PC-3 (cell line): Measurements from ENCODE around the gene MATCAP1. TPM values are rescaled to one million over a fixed set of nuclear protein-coding genes. Genes with fewer than 3 reads are reported as not detected.
A peak's percentile ranks its signal among the peaks of the same experiment; 100 is the strongest.

Experiments
- ATAC-seq: fragments of 200-7000 bp; cut with Tn5 transposase; 2 replicates; pipeline ENCODE4 v1.9.1; 2020; ENCODE audit warnings: mild to moderate bottlenecking, moderate library complexity
- BruUV-seq: library from RNA; stranded (reverse); fragments of 400-500 nt; replicated peaks from 2 replicates; lab custom pipeline; 2021; lab: Mats Ljungman, UMichigan
- CTCF ChIA-PET: fragments of 300-600 bp; sonication (Branson Sonifier 250); formaldehyde crosslinking; loops from one replicate; lab custom pipeline; 2022; ENCODE audit warnings: antibody characterized with exemption; lab: Charles Lee
- POLR2A ChIA-PET: fragments of 300-600 bp; sonication (Branson Sonifier 250); formaldehyde crosslinking; loops from one replicate; lab custom pipeline; 2022; ENCODE audit warnings: antibody characterized with exemption; ENCODE audit not compliant: unreplicated experiment; lab: Charles Lee
- DNase-seq: peaks from one replicate; pipeline ENCODE4 v3.0.0-alpha.2; 2015
- H2AFZ ChIP-seq: fragments of 300-600 bp; sonication (generic); 2 replicates; pipeline ENCODE4 v1.6.0; 2016; ENCODE audit warnings: antibody characterized with exemption, low read length
- H3F3A ChIP-seq: fragments of 300-600 bp; sonication (generic); one replicate; pipeline ENCODE4 v1.6.0; 2017; ENCODE audit warnings: antibody characterized with exemption, low read length, control low read depth, mild to moderate bottlenecking; ENCODE audit not compliant: unreplicated experiment
- H3K27ac ChIP-seq: fragments of 300-600 bp; sonication (generic); 2 replicates; pipeline ENCODE4 v1.5.1; 2016; ENCODE audit warnings: mild to moderate bottlenecking, low read length
- H3K27me3 ChIP-seq: fragments of 300-600 bp; sonication (generic); 2 replicates; pipeline ENCODE4 v1.6.1; 2016; ENCODE audit warnings: low read length, mixed read lengths
- H3K36me3 ChIP-seq: fragments of 300-600 bp; sonication (generic); 2 replicates; pipeline ENCODE4 v1.6.1; 2016; ENCODE audit warnings: low read depth, mixed run types, low read length, mixed read lengths
- H3K4me1 ChIP-seq: fragments of 300-600 bp; sonication (generic); 2 replicates; pipeline ENCODE4 v1.5.1; 2016; ENCODE audit warnings: low read length; ENCODE audit not compliant: insufficient read depth
- H3K4me2 ChIP-seq: fragments of 300-600 bp; sonication (generic); 2 replicates; pipeline ENCODE4 v1.6.0; 2016; ENCODE audit warnings: low read length
- H3K4me3 ChIP-seq: fragments of 300-600 bp; sonication (generic); 2 replicates; pipeline ENCODE4 v1.5.1; 2016; ENCODE audit warnings: mild to moderate bottlenecking, low read length, mixed read lengths
- H3K79me2 ChIP-seq: fragments of 300-600 bp; sonication (generic); 2 replicates; pipeline ENCODE4 v1.6.1; 2017; ENCODE audit warnings: low read length, mixed read lengths
- H3K9ac ChIP-seq: fragments of 300-600 bp; sonication (generic); 2 replicates; pipeline ENCODE4 v1.6.0; 2016; ENCODE audit warnings: mild to moderate bottlenecking, low read length
- H3K9me2 ChIP-seq: fragments of 300-600 bp; sonication (generic); replicated peaks from 2 replicates; pipeline ENCODE4 v1.6.1; 2016; ENCODE audit warnings: mixed run types, low read length, mixed read lengths
- H3K9me3 ChIP-seq: fragments of 300-600 bp; sonication (generic); 2 replicates; pipeline ENCODE4 v1.6.1; 2016; ENCODE audit warnings: low read length, mixed read lengths
- H4K20me1 ChIP-seq: fragments of 300-600 bp; sonication (generic); 2 replicates; pipeline ENCODE4 v1.6.1; 2016; ENCODE audit warnings: low read length, mixed read lengths
- EZH2 ChIP-seq: fragments of 300-600 bp; sonication (generic); IDR thresholded peaks from one replicate; pipeline ENCODE4 v1.6.1; 2017; ENCODE audit warnings: antibody characterized with exemption, mild to moderate bottlenecking, low read length; ENCODE audit not compliant: unreplicated experiment
- EZH2phosphoT487 ChIP-seq: fragments of 300-600 bp; sonication (generic); IDR thresholded peaks from 2 replicates; pipeline ENCODE4 v1.6.1; 2018; ENCODE audit warnings: mild to moderate bottlenecking, antibody characterized with exemption, low read length, borderline replicate concordance
- intact Hi-C: fragments of 100-400 bp; cut with micrococcal nuclease; formaldehyde crosslinking; loops from 2 replicates; pipeline ENCODE4 v1.9.0; 2023
- total RNA-seq: library from RNA; depleted of rRNA; stranded (reverse); fragments of >200 nt; gene quantifications from 2 replicates; pipeline ENCODE4 v1.2.3, GENCODE V29; 2014
- TF ChIP-seq, protein P1 (sequence below): fragments of 300-600 bp; sonication (generic); conservative IDR thresholded peaks from 2 replicates; pipeline ENCODE4 v1.5.1; 2017; ENCODE audit warnings: antibody characterized with exemption, low read depth, mild to moderate bottlenecking, low read length

The MATCAP1 gene
- total RNA-seq, 1 experiment from 2014 or later, result 29.6 TPM

DNA sequence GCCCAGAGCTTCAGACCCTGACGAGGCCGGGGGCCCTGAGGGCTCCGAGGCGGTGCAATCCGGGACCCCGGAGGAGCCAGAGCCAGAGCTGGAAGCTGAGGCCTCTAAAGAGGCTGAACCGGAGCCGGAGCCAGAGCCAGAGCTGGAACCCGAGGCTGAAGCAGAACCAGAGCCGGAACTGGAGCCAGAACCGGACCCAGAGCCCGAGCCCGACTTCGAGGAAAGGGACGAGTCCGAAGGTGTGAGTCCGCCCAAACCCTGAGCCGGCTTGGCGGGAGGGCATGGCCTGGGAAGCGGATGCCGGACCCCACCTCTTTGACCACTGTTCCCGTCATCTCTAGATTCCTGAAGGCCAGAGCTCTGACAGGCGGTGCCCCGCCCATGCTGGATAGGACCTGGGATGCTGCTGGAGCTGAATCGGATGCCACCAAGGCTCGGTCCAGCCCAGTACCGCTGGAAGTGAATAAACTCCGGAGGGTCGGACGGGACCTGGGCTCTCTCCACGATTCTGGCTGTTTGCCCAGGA is 9.0 kb downstream of the MATCAP1 start:
- Histone ChIP-seq H3K4me3 (peak overlapping the region; percentile 71), H3K4me1 (peaks cover 46% of the 10 kb centered on the region), H3K27ac (peak overlapping the region; percentile 69), H3F3A (no peaks in the 10 kb centered on the region), H3K79me2 (peaks cover 22% of the 10 kb centered on the region), H2AFZ (peak overlapping the region; percentile 54), H4K20me1 (no peaks in the 10 kb centered on the region), H3K4me2 (peak overlapping the region; percentile 97), H3K9ac (peak overlapping the region; percentile 65), H3K9me3 (no peaks in the 10 kb centered on the region), H3K9me2 (no peaks in the 10 kb centered on the region), H3K27me3 (no peaks in the 10 kb centered on the region), H3K36me3 (no peaks in the 10 kb centered on the region)
- intact Hi-C loops, result loop anchor here (2.0 kb wide), 1 partner anchor 14 kb away; no protein-coding TSS in a partner anchor
- DNase-seq (no peak), ATAC-seq (no peak)
- CTCF ChIA-PET, result no interaction called here
- TSS peak; percentile 28 for BruUV-seq
- TF ChIP-seq EZH2phosphoT487, result no peak
- no peak for TF ChIP-seq EZH2
- TF ChIP-seq, protein P1, sequence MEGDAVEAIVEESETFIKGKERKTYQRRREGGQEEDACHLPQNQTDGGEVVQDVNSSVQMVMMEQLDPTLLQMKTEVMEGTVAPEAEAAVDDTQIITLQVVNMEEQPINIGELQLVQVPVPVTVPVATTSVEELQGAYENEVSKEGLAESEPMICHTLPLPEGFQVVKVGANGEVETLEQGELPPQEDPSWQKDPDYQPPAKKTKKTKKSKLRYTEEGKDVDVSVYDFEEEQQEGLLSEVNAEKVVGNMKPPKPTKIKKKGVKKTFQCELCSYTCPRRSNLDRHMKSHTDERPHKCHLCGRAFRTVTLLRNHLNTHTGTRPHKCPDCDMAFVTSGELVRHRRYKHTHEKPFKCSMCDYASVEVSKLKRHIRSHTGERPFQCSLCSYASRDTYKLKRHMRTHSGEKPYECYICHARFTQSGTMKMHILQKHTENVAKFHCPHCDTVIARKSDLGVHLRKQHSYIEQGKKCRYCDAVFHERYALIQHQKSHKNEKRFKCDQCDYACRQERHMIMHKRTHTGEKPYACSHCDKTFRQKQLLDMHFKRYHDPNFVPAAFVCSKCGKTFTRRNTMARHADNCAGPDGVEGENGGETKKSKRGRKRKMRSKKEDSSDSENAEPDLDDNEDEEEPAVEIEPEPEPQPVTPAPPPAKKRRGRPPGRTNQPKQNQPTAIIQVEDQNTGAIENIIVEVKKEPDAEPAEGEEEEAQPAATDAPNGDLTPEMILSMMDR, result no peak
- POLR2A ChIA-PET, result no interaction called here

DNA sequence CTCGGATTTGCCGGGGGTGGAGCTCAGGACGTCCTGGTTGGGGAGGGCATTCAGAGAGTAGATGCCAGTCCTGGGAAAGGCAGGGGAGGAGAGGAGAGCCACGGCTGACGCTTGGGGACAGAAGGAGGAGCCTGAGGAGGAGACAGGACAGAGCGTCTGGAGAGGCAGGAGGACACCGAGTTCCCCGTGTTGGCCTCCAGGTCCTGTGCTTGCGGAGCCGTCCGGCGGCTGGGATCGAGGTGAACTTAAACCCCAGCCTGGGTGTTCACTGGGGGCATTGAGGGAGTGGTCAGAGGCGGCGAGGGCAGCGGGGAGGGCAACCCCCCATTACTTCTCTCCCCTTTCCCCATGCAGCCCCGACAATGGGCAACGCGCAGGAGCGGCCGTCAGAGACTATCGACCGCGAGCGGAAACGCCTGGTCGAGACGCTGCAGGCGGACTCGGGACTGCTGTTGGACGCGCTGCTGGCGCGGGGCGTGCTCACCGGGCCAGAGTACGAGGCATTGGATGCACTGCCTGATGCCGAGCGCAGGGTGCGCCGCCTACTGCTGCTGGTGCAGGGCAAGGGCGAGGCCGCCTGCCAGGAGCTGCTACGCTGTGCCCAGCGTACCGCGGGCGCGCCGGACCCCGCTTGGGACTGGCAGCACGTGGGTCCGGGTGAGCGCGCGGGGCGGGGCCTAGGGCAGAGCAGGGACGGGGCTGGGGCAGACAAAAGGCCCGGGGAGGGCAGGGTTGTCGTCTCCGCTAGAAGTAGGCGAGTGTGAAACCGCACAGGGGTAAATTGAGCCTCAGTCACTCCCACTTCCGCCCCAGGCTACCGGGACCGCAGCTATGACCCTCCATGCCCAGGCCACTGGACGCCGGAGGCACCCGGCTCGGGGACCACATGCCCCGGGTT is 9.7 kb downstream of the MATCAP1 start:
- Histone ChIP-seq H3K4me2 (peak overlapping the region; percentile 97), H3F3A (no peaks in the 10 kb centered on the region), H3K9ac (peak overlapping the region; percentile 65), H3K4me3 (peak overlapping the region; percentile 71), H3K9me2 (no peaks in the 10 kb centered on the region), H2AFZ (peak overlapping the region; percentile 54), H3K27ac (peak overlapping the region; percentile 69), H4K20me1 (no peaks in the 10 kb centered on the region), H3K9me3 (no peaks in the 10 kb centered on the region), H3K79me2 (peaks cover 22% of the 10 kb centered on the region), H3K27me3 (no peaks in the 10 kb centered on the region), H3K4me1 (peaks cover 51% of the 10 kb centered on the region), H3K36me3 (no peaks in the 10 kb centered on the region)
- ChIA-PET CTCF (interaction anchor here (1.0 kb wide), 1 partner anchor 11 kb away, joined by 7 read pairs; no protein-coding TSS in a partner anchor), POLR2A (interaction anchor here (0.6 kb wide), 1 partner anchor 556 kb away, joined by 4 read pairs; no protein-coding TSS in a partner anchor)
- BruUV-seq, result no TSS peak
- TF ChIP-seq EZH2phosphoT487, result peak; percentile 95
- TF ChIP-seq, protein P1, result peak; percentile 16; the same call in 1 of the 2 replicates
- TF ChIP-seq EZH2, result no peak
- peak; percentile 87 for DNase-seq
- peak; percentile 67 for ATAC-seq
- intact Hi-C loops, result loop anchor here (2.0 kb wide), 1 partner anchor 13 kb away; no protein-coding TSS in a partner anchor
